ENCODE measurements around the gene GPI.
A peak's percentile ranks its signal among the peaks of the same experiment; 100 is the strongest.
"Not testable (repeated sequence)": the region's sequence is repeated elsewhere in the genome, so short reads cannot be mapped to it uniquely, and the experiment has no call there.

The GPI gene

DNA sequence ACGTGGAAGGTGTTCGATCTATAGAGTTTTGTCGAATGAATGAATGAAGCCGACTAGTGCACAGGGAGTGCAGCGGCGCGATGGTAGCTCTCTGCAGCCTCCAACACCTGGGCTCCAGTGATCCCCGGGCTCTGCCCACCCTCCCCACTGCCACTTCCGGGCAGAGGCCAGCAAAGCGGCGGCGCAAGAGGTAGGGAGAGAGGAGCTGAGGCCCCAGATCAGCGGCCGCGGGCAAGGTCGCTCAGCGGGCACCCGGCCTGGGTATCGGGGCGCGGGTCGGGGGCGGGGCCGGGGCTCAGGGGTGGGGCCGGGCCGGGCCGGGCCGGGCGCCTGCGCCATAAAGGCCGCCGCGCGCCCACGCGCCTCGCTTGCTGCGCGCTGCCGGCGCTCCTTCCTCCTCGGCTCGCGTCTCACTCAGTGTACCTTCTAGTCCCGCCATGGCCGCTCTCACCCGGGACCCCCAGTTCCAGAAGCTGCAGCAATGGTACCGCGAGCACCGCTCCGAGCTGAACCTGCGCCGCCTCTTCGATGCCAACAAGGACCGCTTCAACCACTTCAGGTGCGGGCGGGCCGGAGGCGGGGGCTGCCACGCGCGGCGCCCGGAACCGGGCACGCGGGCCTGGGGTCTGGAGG is at the start of gene GPI:
Gene GPI, plus strand, starts transcription at position 367 of the 633 bp plus-strand sequence. Its CDS starts 71 bp downstream, at position 438.
- peak; percentile 62 for DNase-seq (ENCODE audit: low read depth)

DNA sequence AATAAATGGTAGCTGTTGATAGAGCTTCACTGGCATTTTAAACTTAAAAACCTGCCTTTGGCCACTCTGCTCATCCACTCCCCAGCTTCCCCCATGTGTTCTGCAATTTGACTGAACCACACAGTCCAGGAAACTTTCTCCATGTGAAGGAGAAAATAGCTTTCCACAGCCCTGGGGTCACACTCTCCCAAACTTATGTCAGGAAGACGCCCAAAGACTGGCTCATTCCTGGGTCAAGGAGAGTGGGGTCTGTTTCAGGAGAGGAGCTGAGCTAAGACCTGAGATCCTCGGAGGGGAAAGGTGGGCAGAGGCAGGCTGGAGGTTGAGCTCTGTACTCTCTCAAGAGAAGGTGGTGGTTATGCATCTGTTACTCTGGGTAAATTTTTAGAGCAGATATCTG is 48.7 kb upstream of the GPI start:
- DNase-seq (ENCODE audit: low read depth): no peak

- DNase-seq (ENCODE audit: low read depth): no peak
These were observed 48.2 kb upstream of the GPI start for GRCh38 chr19:34316741-34317301.

DNA sequence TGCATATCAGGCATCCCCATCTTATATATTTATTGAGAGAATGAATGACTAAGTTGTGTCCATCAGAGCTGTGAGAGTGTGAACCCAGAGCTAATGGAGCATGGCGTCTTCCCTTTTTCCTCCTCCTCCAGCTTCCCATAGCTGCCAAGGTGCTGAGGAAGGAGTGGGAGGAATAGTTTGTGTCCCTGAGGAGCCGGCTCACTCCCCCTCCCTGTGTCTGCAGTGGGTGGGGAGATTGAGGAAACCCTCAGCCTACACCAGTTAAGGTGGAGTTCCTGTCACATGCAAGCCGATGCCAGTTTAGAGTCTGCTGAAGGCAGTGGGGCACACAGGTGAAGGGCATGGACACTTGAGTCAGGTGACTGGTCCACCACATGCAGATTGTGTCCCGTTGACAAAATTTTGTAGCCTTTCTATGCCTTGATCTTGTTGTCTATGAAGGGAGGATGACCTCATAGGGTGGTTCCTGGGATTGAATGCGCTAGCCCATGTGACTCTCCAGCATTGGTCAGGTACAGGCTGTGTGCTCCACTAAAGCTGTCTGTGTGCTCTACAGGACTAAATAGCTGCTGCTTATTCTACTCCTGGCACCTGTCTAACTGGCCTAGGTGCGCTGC is 47.6 kb upstream of the GPI start:
- DNase-seq (ENCODE audit: low read depth): peak; percentile 1

GRCh38 chr19:34319230-34319585 is 45.8 kb upstream of the GPI start:
- no peak for DNase-seq (ENCODE audit: low read depth)

DNA sequence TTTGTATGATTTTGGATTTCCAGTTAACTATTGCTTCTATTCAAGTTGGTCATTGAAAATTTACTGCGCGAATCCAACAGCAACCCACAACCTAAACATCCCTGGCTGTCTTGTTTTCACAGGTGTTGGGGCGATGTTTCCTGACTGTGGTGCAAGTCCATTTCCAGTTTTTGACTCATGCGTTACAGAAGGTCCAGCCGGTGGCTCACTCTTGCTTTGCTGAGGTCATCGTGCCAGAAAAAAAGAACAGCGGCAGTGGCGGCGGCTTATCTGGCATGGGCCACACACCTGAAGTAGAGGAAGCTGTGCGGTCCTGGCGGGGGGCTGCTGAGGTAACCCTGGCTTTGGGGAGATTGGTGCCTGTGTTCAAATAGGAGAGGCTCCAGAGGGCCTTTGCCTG is 45.2 kb upstream of the GPI start:
- DNase-seq (ENCODE audit: low read depth): no peak

GRCh38 chr19:34320277-34320676 is 44.7 kb upstream of the GPI start:
- DNase-seq (ENCODE audit: low read depth): no peak

DNA sequence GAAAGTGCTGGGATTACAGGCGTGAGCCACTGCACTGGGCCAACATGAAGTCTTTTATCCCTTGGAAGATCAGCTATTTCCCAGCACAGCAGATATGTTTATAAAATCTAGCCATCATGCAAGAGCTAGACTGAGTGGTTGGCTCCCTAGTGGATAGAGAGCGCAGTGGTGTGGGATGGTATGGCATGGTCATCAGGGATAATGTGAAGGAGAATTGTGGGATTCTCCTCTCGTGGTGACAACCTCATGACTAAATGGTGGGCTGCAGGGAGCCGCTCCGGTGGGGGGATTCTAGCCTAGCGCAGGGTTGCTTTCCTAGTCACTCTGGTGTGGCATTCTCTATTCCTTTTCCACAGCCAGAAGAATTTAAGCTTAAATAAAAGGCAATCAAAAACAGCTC is 43.3 kb upstream of the GPI start:
- DNase-seq (ENCODE audit: low read depth): no peak

DNA sequence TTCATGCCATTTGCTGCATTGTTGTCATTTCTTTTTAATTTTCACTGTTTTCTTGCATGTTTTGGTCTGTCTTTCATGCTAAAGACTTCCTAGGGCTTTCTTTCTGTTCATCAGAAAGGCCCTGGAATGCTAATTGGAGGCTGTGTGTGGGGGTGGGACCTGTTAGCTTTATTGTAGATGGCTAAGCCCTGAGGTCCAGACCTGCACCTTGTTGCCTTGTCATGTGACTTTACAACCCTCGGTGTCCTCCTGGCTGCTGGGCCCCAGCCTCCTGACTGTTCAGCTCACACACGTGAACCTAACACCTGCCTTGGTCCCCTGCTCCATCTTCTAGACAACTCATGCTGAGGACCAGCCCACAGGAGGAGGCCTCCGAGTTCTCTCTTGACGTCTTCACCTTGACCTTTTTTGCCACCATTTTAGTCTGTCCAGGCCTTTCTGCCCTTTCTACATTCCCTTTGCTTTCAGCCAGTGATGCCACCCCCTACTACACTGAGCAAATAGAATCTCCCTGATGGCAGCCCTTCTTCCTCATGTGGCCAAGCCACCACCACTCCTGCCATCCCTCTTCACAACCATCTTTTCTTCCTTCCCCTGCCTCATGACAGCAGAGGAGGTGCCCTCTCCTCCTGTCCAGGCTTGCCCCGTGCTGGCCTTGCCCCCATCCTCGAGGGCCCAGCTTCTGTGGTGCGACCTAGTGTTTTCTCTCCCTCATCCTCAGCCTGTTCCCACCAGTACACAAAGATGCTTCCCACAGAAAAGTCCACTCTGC is 41.4 kb upstream of the GPI start:
- no peak for DNase-seq (ENCODE audit: low read depth)

DNA sequence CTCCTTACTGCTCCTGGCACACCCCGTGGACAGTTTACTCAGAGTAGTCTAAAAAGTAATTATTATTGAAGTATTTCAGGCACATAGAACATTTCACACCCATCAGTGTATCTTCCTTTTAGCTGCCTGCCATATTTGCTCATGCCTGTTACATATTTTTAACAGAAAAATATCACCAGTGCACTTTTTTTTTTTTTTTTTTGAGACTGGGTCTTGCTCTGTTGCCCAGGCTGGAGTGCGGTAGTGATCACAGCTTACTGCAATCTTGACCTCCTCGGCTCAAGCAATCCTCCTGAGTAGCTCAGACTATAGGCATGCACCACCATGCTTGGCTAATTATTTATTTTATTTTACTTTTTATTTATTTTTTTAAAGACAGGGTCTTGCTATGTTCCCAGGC is 40.7 kb upstream of the GPI start:
- DNase-seq (ENCODE audit: low read depth): no peak

GRCh38 chr19:34325181-34325580 is 39.8 kb upstream of the GPI start:
- no peak for DNase-seq (ENCODE audit: low read depth)

- DNase-seq (ENCODE audit: low read depth): no peak
These were observed 38.8 kb upstream of the GPI start for GRCh38 chr19:34325981-34326787.

DNA sequence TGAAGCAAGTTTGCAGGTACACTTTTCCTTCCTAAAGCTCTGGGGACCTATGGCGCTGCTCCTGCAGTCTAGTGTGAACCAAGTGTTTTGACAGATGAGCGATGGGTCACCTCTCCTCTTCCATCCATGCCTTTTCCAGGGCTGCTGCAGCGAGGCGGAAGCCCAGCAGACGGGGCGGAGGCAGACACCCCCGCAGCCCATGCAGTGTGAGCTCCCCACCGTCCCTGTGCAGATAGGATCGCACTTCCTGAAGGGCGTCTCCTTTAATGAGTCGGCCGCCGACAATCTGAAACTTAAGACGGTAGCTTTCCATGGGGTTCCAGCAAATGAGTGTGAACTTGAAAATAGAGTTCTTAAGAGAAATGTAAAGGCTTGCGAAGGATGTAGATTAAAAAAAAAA is 37.1 kb upstream of the GPI start:
- no peak for DNase-seq (ENCODE audit: low read depth)

DNA sequence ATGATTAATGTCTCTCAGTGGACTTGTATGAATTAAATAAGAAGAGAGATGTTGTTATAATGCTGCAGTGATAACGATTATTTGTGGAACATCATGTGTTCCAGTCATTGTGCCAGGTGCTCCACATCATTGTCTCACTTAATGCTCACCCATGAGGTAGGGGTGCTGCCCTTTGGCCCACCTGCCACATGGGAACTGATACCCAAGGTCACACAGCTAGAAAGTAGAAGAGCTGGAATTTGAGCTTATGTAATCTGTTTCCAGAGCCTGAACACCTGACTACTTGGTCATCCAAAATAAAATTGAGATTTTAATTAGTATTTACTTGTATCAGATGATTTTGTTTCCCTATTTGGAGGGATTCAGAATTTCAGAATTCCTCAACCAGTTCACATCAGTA is 36.0 kb upstream of the GPI start:
- DNase-seq (ENCODE audit: low read depth): no peak

- no peak for DNase-seq (ENCODE audit: low read depth)
These were observed 34.9 kb upstream of the GPI start for GRCh38 chr19:34330116-34330515.

- not testable (repeated sequence) for DNase-seq (ENCODE audit: low read depth)
These were observed 34.4 kb upstream of the GPI start for GRCh38 chr19:34330596-34330995.

GRCh38 chr19:34331596-34331995 is 33.4 kb upstream of the GPI start:
- DNase-seq (ENCODE audit: low read depth): not testable (repeated sequence)

DNA sequence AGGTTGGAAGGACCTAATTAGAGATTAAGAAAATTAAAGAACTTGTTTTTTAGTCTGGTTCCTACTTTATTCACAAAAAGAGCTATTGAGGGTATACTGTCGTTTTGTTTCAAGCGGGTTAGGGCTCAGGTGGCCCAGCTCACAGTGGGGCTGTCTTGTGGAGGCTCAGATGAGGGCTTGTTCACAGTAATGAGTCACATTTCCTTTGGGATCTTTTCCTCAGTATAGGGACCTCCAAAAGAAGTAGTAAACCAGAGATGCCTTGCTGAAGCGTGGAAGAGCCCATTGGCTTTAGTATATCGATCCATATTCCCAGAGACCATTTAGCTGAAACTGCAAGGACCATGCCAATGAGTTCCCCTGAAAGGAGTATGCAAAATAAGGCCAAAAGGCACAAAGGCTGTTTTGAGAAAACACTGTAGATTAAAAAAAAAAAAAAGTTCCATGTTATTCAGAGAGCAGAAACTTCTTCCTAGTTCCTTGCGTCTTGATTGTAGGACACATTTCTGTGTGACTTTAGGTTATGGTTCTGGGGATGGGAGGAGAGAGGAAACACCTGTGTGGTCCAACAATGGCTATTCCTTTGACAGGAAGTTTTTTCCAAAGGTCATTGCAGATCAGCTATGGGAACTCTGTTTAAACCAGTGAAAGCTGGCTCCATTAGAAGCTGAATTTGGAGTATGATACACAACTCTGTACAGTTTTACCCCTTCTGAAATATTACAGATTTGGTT is 32.8 kb upstream of the GPI start:
- DNase-seq (ENCODE audit: low read depth): no peak

DNA sequence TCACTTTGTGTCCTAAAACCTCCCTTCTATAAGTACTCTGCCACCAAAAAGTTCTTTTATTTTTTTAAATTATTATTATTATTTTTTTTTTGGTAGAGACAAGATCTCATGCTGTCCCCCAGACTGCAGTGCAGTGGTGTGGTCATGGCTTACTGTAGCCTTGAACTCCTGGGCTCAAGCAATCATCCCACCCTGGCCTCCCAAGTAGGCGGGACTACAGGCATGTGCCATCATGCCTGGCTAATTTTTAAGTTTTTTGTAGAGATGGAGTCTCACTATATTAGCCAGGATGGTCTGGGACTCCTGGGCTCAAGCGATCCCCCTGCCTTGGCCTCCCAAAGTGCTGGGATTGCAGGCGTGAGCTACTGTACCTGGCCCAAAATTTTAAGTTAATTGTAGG is 29.1 kb upstream of the GPI start:
- no peak for DNase-seq (ENCODE audit: low read depth)

- peak; percentile 39 for DNase-seq (ENCODE audit: low read depth)
These were observed 28.2 kb upstream of the GPI start for GRCh38 chr19:34336781-34337271.

GRCh38 chr19:34337739-34338138 is 27.3 kb upstream of the GPI start:
- DNase-seq (ENCODE audit: low read depth): no peak

Data from stimulated activated CD4-positive, alpha-beta T cell treated with anti-CD3 and anti-CD28 coated beads, Interleukin-2, amount 100 ng/mL, for 4 hours (primary cell).